ENCODE results near the gene JAM3. TPM values are rescaled to one million over a fixed set of nuclear protein-coding genes. Genes with fewer than 3 reads are reported as not detected.

The JAM3 gene
- total RNA-seq, 1 experiment from 2014 or later: 36.5 TPM

DNA sequence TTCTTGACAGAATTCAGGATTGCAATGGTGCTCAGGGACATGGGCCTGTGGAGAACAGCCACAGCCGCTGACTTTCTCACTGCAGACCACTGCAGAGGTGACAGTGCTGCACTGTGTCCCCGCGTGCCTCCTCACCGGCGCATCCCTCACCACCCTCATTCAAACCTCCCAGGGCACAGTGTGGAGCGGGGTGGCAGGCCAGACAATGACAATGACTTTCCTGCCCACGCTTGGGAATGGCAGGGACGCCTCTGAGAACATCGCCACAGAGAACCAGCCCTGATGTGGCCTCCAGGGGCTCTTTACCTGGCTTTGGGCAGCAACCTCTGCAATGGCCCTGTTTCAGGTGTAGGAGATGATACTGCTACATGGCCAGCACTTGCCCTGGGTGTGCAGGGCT is 89.2 kb downstream of the JAM3 start:
- Mint-ChIP-seq H3K4me1 (no peaks in the 10 kb centered on the region), H3K36me3 (ENCODE audit: insufficient read depth in 1 of 3, low read depth in 3 of 3) (peaks cover 90 to 98% (median 97%) of the 10 kb centered on the region in 3 experiments), H3K4me3 (no peak overlapping the region), H3K27ac (peak overlapping the region in 1 of 3 experiments; percentile 70; a peak in 2 of 7 replicates), H3K27me3 (ENCODE audit: low read depth) (peaks cover 7% of the 10 kb centered on the region), H3K9me3 (peaks cover 32 to 41% of the 10 kb centered on the region in 2 experiments)
- H3T11ph ChIP-seq (ENCODE audit: low read length): no peak overlapping the region
- no peak overlapping the region for H2BK20ac ChIP-seq (ENCODE audit: low read depth, low read length, poor library complexity, severe bottlenecking)
- peaks cover 26% of the 10 kb centered on the region for H3K9me3 ChIP-seq (ENCODE audit: control insufficient read depth, low read depth, low read length)
- H3K4me1 ChIP-seq (ENCODE audit: insufficient read depth, low read length): no peaks in the 10 kb centered on the region
- no peak overlapping the region for H2BK12ac ChIP-seq (ENCODE audit: insufficient read length, low read depth, low read length)
- DNase-seq: no peak
- H4K5ac ChIP-seq (ENCODE audit: insufficient read length, low read depth, low read length): no peak overlapping the region
- TF ChIP-seq, protein P1, sequence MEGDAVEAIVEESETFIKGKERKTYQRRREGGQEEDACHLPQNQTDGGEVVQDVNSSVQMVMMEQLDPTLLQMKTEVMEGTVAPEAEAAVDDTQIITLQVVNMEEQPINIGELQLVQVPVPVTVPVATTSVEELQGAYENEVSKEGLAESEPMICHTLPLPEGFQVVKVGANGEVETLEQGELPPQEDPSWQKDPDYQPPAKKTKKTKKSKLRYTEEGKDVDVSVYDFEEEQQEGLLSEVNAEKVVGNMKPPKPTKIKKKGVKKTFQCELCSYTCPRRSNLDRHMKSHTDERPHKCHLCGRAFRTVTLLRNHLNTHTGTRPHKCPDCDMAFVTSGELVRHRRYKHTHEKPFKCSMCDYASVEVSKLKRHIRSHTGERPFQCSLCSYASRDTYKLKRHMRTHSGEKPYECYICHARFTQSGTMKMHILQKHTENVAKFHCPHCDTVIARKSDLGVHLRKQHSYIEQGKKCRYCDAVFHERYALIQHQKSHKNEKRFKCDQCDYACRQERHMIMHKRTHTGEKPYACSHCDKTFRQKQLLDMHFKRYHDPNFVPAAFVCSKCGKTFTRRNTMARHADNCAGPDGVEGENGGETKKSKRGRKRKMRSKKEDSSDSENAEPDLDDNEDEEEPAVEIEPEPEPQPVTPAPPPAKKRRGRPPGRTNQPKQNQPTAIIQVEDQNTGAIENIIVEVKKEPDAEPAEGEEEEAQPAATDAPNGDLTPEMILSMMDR (conservative IDR thresholded peaks at IDR 0.05): no peak
- no peak overlapping the region for H3K4me2 ChIP-seq (ENCODE audit: insufficient read depth, insufficient read length, low read length)
- H4K8ac ChIP-seq (replicated peaks; ENCODE audit: insufficient read length, low read depth, low read length): no peak overlapping the region
- no peak overlapping the region for H3K23ac ChIP-seq (ENCODE audit: insufficient read length, low read depth, low read length)
- H3K56ac ChIP-seq (ENCODE audit: insufficient read length, low read depth, low read length): no peak overlapping the region
- no CpG with 5 or more reads among the region's 9 CpGs for WGBS (ENCODE audit: extremely low coverage, insufficient read length, low lambda C conversion rate)
- no peak overlapping the region for H4K91ac ChIP-seq (ENCODE audit: insufficient read length, low read depth, low read length)
- H3K79me2 ChIP-seq (ENCODE audit: insufficient read depth, low read length): no peaks in the 10 kb centered on the region
- no peak overlapping the region for H3K4ac ChIP-seq (ENCODE audit: low read depth, low read length)
- no peaks in the 10 kb centered on the region for H3K23me2 ChIP-seq (ENCODE audit: insufficient read length, low read depth, low read length, poor library complexity, severe bottlenecking)
- no peaks in the 10 kb centered on the region for H4K20me1 ChIP-seq (ENCODE audit: control insufficient read depth, insufficient read depth, insufficient read length)
- H3K79me1 ChIP-seq (ENCODE audit: insufficient read depth, low read depth, low read length, poor library complexity, severe bottlenecking): no peaks in the 10 kb centered on the region
- H3K14ac ChIP-seq (ENCODE audit: insufficient read depth, low read length): no peak overlapping the region
- H2BK120ac ChIP-seq (ENCODE audit: low read depth, low read length, poor library complexity, severe bottlenecking): no peak overlapping the region
- no peak overlapping the region for H3K18ac ChIP-seq (ENCODE audit: insufficient read length, low read depth, low read length)
- no peak overlapping the region for H2BK5ac ChIP-seq (ENCODE audit: insufficient read length, low read length)
- H2AK5ac ChIP-seq (ENCODE audit: insufficient read length, low read length): no peak overlapping the region
- no peak overlapping the region for H2AFZ ChIP-seq (ENCODE audit: low read length)
- no peak overlapping the region for H2BK15ac ChIP-seq (ENCODE audit: low read depth, low read length)
- H3K27ac ChIP-seq (ENCODE audit: insufficient read length, low read depth, low read length): no peak overlapping the region
- no peak overlapping the region for H3K9ac ChIP-seq (ENCODE audit: extremely low read depth, insufficient read length, low read length)
- no peaks in the 10 kb centered on the region for H3K27me3 ChIP-seq (ENCODE audit: insufficient read depth, low read length)

Data from H9 (cell line).